ENCODE measurements around the gene NTN1. TPM values are rescaled to one million over a fixed set of nuclear protein-coding genes. Genes with fewer than 3 reads are reported as not detected.

Gene NTN1
- total RNA-seq, 1 experiment from 2014 or later: 1.2 TPM

DNA sequence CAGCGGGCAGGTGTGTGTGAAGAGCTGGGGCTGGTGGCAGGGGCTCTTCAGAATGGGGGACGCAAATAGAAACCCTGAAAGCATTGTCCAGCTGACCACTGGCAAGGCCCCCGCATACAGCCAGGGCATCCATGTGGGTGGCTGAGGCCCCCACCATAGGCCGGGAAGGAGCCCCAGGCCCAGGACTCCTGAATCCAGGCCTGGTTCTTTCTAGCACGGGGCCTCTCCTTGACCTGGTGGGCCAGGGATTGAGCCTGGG, 200.5 kb downstream of the NTN1 start:
- no CpG with 5 or more reads among the region's 5 CpGs for WGBS (ENCODE audit: extremely low coverage, insufficient read length, low lambda C conversion rate)
- Histone ChIP-seq H2AFZ (ENCODE audit: low read length) (no peak overlapping the region), H2BK12ac (ENCODE audit: insufficient read length, low read depth, low read length) (no peak overlapping the region), H4K91ac (ENCODE audit: insufficient read length, low read depth, low read length) (no peak overlapping the region), H2BK20ac (ENCODE audit: low read depth, low read length, poor library complexity, severe bottlenecking) (no peak overlapping the region), H3K56ac (ENCODE audit: insufficient read length, low read depth, low read length) (no peak overlapping the region), H3K9ac (ENCODE audit: extremely low read depth, insufficient read length, low read length) (no peak overlapping the region), H3K79me1 (ENCODE audit: insufficient read depth, low read depth, low read length, poor library complexity, severe bottlenecking) (no peaks in the 10 kb centered on the region), H3K23me2 (ENCODE audit: insufficient read length, low read depth, low read length, poor library complexity, severe bottlenecking) (no peaks in the 10 kb centered on the region), H2AK5ac (ENCODE audit: insufficient read length, low read length) (no peak overlapping the region), H2BK15ac (ENCODE audit: low read depth, low read length) (no peak overlapping the region), H2BK5ac (ENCODE audit: insufficient read length, low read length) (no peak overlapping the region), H4K8ac (replicated peaks; ENCODE audit: insufficient read length, low read depth, low read length) (no peak overlapping the region), H2BK120ac (ENCODE audit: low read depth, low read length, poor library complexity, severe bottlenecking) (no peak overlapping the region), H3K4me2 (ENCODE audit: insufficient read depth, insufficient read length, low read length) (no peak overlapping the region), H3K18ac (ENCODE audit: insufficient read length, low read depth, low read length) (no peak overlapping the region), H4K5ac (ENCODE audit: insufficient read length, low read depth, low read length) (no peak overlapping the region), H3K9me3 (ENCODE audit: control insufficient read depth, low read depth, low read length) (no peaks in the 10 kb centered on the region), H4K20me1 (ENCODE audit: control insufficient read depth, insufficient read depth, insufficient read length) (no peaks in the 10 kb centered on the region), H3K4ac (ENCODE audit: low read depth, low read length) (no peak overlapping the region), H3K23ac (ENCODE audit: insufficient read length, low read depth, low read length) (no peak overlapping the region), H3K14ac (ENCODE audit: insufficient read depth, low read length) (no peak overlapping the region), H3K27me3 (ENCODE audit: insufficient read depth, low read length) (no peaks in the 10 kb centered on the region), H3K27ac (ENCODE audit: insufficient read length, low read depth, low read length) (no peak overlapping the region), H3K79me2 (ENCODE audit: insufficient read depth, low read length) (no peaks in the 10 kb centered on the region), H3K4me1 (ENCODE audit: insufficient read depth, low read length) (no peaks in the 10 kb centered on the region; the same call in 1 of the 2 replicates), H3T11ph (ENCODE audit: low read length) (no peak overlapping the region)
- H3K4me1 Mint-ChIP-seq: peaks cover 36 to 37% of the 10 kb centered on the region in 2 experiments
- H3K27ac Mint-ChIP-seq: no peak overlapping the region
- no peaks in the 10 kb centered on the region; the same call in none of the 2 replicates for H3K27me3 Mint-ChIP-seq (ENCODE audit: low read depth)
- H3K4me3 Mint-ChIP-seq: no peak overlapping the region
- no peaks in the 10 kb centered on the region for H3K9me3 Mint-ChIP-seq
- peaks cover 0 to 1% (median 0%) of the 10 kb centered on the region in 3 experiments; a peak in 1 of 7 replicates for H3K36me3 Mint-ChIP-seq (ENCODE audit: insufficient read depth in 1 of 3, low read depth in 3 of 3)
- DNase-seq: no peak
- no peak for TF ChIP-seq CTCF (conservative IDR thresholded peaks at IDR 0.05)
